HepG2 (cell line): ENCODE measurements around the gene UBAP2L. TPM values are rescaled to one million over a fixed set of nuclear protein-coding genes. Genes with fewer than 3 reads are reported as not detected.
A peak's percentile ranks its signal among the peaks of the same experiment; 100 is the strongest.

Experiments used
- GMEB2 ChIP-seq: IDR thresholded peaks from 2 replicates; pipeline ENCODE4 v1.6.1; 2016; ENCODE audit warnings: missing biosample characterization, missing genetic modification reagents, low read depth
- HDAC1 ChIP-seq: sonication (generic); formaldehyde crosslinking; IDR thresholded peaks from 2 replicates; pipeline ENCODE4 v1.5.1; 2020; ENCODE audit warnings: mild to moderate bottlenecking, missing genetic modification reagents
- HDAC6 ChIP-seq: fragments of 200-600 bp; sonication (generic); IDR thresholded peaks from 2 replicates; pipeline ENCODE4 v1.7.0; 2017; ENCODE audit warnings: mild to moderate bottlenecking, antibody characterized with exemption, low read length, low read depth
- HES4 ChIP-seq: sonication (generic); formaldehyde crosslinking; IDR thresholded peaks from 2 replicates; pipeline ENCODE4 v1.9.0; 2021; ENCODE audit warnings: mild to moderate bottlenecking, missing genetic modification reagents, borderline replicate concordance
- HNF4G ChIP-seq, 2 experiments: sonication (generic) in 1 of 2; formaldehyde crosslinking in 1 of 2; IDR thresholded peaks; 2 replicates each; pipeline versions ENCODE4 v1.4.0 to v1.6.1; 2011 to 2020; ENCODE audit warnings: borderline replicate concordance in 2 of 2, low read depth in 2 of 2, mild to moderate bottlenecking in 2 of 2, low read length in 1 of 2, missing genetic modification reagents in 1 of 2, moderate library complexity in 1 of 2
- KIAA2018 ChIP-seq: sonication (generic); formaldehyde crosslinking; IDR thresholded peaks from 2 replicates; pipeline ENCODE4 v1.5.0; 2020; ENCODE audit warnings: mild to moderate bottlenecking, missing genetic modification reagents, borderline replicate concordance
- KMT2B ChIP-seq: IDR thresholded peaks from 2 replicates; pipeline ENCODE4 v1.6.1; 2016; ENCODE audit warnings: missing genetic modification reagents, missing compliant biosample characterization
- MBD4 ChIP-seq: IDR thresholded peaks from 2 replicates; pipeline ENCODE4 v1.6.1; 2012; ENCODE audit warnings: low read length, inconsistent platforms, borderline replicate concordance
- POLR2A ChIP-seq, 2 experiments: IDR thresholded peaks; 2 replicates each; pipeline ENCODE4 v1.6.1; 2011; ENCODE audit warnings: low read depth in 2 of 2, low read length in 2 of 2, mild to moderate bottlenecking in 1 of 2, moderate library complexity in 1 of 2; ENCODE audit not compliant: insufficient read depth in 1 of 2
- REL ChIP-seq: sonication (generic); formaldehyde crosslinking; conservative IDR thresholded peaks from 2 replicates; pipeline ENCODE4 v1.8.0; 2022; ENCODE audit warnings: mild to moderate bottlenecking, missing genetic modification reagents, moderate library complexity
- SIX4 ChIP-seq: sonication (generic); formaldehyde crosslinking; IDR thresholded peaks from 2 replicates; pipeline ENCODE4 v1.4.0; 2020; ENCODE audit warnings: missing genetic modification reagents
- THAP8 ChIP-seq: sonication (generic); formaldehyde crosslinking; IDR thresholded peaks from 2 replicates; pipeline ENCODE4 v1.5.1; 2020; ENCODE audit warnings: missing genetic modification reagents, mild to moderate bottlenecking, borderline replicate concordance
- ZNF296 ChIP-seq: sonication (generic); formaldehyde crosslinking; conservative IDR thresholded peaks from 2 replicates; pipeline ENCODE4 v1.5.0; 2020; ENCODE audit warnings: mild to moderate bottlenecking, missing genetic modification reagents
- ZNF720 ChIP-seq: sonication (generic); formaldehyde crosslinking; IDR thresholded peaks from 2 replicates; pipeline ENCODE4 v1.4.0; 2020; ENCODE audit warnings: missing genetic modification reagents
- ZNF850 ChIP-seq: sonication (generic); formaldehyde crosslinking; conservative IDR thresholded peaks from 2 replicates; pipeline ENCODE4 v1.9.0; 2021; ENCODE audit warnings: mild to moderate bottlenecking, missing genetic modification reagents
- polyA plus RNA-seq, 8 experiments: library from polyadenylated mRNA; depleted of rRNA in 3 of 8; stranded (reverse) in 7 of 8; unstranded in 1 of 8; fragments of >200 nt; fragmentation: Illumina TruSeq in 4 of 8; extraction: Trizol in 4 of 8; gene quantifications; 2 replicates each; pipeline versions ENCODE4 v1.2.1 to v1.2.3, GENCODE V29; 2011 to 2016; ENCODE audit warnings: low read depth in 4 of 8, missing spikeins in 1 of 8, mixed read lengths in 1 of 8; ENCODE audit not compliant: insufficient read depth in 1 of 8
- total RNA-seq, 5 experiments: library from RNA; depleted of rRNA; stranded (reverse); fragments of >200 nt; fragmentation: Illumina TruSeq; extraction: Trizol; gene quantifications; 2 replicates each; pipeline ENCODE4 v1.2.3, GENCODE V29; 2016; ENCODE audit warnings: low read depth in 1 of 5
- TF ChIP-seq, protein P1 (sequence below): sonication (generic); formaldehyde crosslinking; IDR thresholded peaks from 2 replicates; pipeline ENCODE4 v1.4.0; 2020; ENCODE audit warnings: mild to moderate bottlenecking, missing genetic modification reagents, borderline replicate concordance

The UBAP2L gene
- total and polyA plus RNA-seq, 2 of the 13 experiments (the other 11 are each of a cell fraction or from before 2014, with no cell fraction given): 74.2 to 159 TPM

DNA sequence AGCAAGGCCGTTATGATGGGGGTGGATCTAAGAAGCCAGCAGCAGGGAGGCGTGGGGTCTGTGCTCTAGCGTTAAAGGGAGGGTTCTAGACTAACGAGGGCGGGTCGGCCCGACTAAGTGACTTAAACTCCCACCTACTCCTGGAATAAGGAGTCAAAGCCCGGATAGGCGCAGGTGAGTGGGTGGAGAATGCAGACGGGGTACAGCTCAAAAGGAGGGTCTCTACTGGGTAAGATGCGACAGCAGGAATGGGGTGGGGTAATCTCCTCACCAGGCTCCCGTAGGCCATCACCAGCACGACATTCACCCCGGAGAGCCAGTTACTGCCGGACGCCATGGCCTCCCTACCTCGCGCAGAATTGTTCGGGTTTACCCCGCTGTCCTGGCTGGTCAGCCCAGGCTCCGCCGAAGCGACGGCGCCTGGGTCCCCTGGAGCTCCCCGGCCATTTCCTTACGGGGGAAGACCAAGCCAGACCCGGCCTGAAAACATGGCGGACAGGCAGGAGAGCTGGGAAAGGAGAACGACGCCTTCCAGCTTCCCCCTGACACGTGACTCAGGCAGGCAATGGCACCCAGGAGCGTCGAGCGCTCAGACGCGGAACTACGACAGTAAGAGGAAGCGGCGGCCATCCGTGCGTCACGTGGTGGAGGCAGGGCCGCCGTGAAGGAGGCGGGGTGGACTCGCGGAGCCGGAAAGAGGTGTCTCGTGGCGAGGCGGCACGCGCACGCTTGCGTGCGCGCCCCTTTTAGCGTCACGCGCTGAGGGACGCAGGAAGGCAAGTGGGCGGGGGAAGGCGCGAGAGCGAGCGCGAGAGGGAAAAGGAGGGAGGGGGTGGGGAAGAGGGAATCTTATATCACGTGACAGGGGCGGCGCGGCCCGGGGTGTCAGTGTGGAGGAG, at the start of gene UBAP2L (continued):
- TF ChIP-seq GMEB2 (CRISPR knock-in tag) (peak; percentile 98), HDAC6 (no peak), HDAC1 (CRISPR knock-in tag) (peak; percentile 84), KMT2B (CRISPR knock-in tag) (peak; percentile 77), ZNF720 (CRISPR knock-in tag) (no peak), HES4 (CRISPR knock-in tag) (peak; percentile 91), SIX4 (CRISPR knock-in tag) (no peak), HNF4G (IDR thresholded peaks at IDR 0.05; ENCODE audit: borderline replicate concordance, low read depth, low read length) (no peak), HNF4G (CRISPR knock-in tag; IDR thresholded peaks at IDR 0.05; ENCODE audit: borderline replicate concordance, low read depth) (0 out of 2 replicates have a peak, but pooled peaks have one; percentile 29), ZNF850 (CRISPR knock-in tag) (no peak), ZNF296 (CRISPR knock-in tag) (no peak), POLR2A (IDR thresholded peaks at IDR 0.05; ENCODE audit: insufficient read depth in 1 of 2, low read depth in 2 of 2, low read length in 2 of 2) (peak; percentile 73 to 87), KIAA2018 (CRISPR knock-in tag) (peak; percentile 90; the same call in 1 of the 2 replicates), MBD4 (no peak), THAP8 (CRISPR knock-in tag) (peak; percentile 96; the same call in 1 of the 2 replicates), REL (CRISPR knock-in tag) (peak; percentile 41; the same call in 1 of the 2 replicates)
- TF ChIP-seq, protein P1, sequence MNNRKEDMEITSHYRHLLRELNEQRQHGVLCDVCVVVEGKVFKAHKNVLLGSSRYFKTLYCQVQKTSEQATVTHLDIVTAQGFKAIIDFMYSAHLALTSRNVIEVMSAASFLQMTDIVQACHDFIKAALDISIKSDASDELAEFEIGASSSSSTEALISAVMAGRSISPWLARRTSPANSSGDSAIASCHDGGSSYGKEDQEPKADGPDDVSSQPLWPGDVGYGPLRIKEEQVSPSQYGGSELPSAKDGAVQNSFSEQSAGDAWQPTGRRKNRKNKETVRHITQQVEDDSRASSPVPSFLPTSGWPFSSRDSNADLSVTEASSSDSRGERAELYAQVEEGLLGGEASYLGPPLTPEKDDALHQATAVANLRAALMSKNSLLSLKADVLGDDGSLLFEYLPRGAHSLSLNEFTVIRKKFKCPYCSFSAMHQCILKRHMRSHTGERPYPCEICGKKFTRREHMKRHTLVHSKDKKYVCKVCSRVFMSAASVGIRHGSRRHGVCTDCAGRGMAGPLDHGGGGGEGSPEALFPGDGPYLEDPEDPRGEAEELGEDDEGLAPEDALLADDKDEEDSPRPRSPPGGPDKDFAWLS (CRISPR knock-in tag): no peak
